NCI-H2081 treated with DMSO at 0.1 percent for 48 hours (cell line): ENCODE results near the gene TTC9B.
"Not testable (repeated sequence)": the region's sequence is repeated elsewhere in the genome, so short reads cannot be mapped to it uniquely, and the experiment has no call there.

Experiments used
- DNase-seq: peaks from one replicate; lab custom pipeline; 2025; lab: John Stamatoyannopoulos, UW

Gene TTC9B

DNA sequence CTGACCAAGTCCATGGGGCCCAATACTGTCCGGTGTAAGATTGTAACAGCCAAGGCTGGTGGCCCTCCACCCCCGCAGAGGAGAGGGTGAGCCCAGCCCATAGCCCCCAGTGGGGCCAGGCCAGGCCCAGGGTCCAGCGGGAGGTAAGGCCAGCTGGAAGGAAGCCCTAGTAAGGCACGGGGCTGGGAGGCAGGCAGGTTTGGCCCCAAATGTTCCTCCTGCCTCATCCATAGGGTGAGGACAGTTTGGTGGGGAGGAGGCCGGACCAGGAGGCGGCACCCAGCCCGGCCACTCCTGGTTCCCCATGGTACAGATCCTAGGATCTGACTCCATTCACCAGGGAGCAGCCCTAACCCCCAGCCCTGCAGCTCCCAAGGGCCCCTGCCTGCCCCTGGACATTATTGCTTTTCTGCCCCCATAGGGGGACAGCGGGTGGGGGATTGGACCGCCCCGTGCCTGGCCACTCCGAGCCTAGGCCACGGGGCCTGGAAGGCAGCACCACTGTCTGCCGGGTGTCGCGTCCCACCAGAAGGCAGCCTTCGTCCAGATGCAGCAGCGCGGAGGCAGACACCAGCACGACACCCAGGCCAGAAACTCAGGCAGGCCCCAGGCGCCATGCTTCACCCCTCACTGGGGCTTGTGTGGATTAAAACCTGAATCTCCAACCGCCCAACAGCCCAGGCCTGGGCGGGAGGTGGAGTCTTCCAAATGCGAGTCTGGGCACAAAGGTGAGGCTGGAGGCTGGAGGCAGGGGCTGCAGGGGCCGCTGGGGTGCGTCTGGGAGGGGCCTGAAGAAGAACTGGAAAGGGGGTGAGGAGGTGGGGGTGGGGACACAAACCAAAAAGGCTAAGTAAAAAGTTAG lies 15.0 kb upstream of the TTC9B start:
- DNase-seq: no peak

DNA sequence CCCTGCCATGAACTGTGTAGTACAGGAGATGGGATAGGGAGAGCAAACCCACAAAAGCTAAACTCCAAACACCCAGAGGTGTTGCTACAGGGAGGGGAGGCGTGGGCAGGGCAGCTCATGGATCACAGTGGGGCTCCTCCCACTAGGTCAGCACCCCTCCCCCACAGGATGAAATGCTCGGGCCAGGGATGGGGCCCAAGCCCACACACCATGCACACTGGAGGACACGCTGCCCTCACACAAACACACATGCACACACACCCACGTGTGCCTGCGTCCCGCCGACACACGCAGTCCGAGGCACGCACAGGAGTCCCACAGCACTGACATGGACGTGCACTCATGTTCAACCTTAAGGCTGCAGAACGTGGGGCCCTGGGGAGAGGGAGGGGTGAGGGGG lies 14.3 kb upstream of the TTC9B start:
- DNase-seq: no peak

DNA sequence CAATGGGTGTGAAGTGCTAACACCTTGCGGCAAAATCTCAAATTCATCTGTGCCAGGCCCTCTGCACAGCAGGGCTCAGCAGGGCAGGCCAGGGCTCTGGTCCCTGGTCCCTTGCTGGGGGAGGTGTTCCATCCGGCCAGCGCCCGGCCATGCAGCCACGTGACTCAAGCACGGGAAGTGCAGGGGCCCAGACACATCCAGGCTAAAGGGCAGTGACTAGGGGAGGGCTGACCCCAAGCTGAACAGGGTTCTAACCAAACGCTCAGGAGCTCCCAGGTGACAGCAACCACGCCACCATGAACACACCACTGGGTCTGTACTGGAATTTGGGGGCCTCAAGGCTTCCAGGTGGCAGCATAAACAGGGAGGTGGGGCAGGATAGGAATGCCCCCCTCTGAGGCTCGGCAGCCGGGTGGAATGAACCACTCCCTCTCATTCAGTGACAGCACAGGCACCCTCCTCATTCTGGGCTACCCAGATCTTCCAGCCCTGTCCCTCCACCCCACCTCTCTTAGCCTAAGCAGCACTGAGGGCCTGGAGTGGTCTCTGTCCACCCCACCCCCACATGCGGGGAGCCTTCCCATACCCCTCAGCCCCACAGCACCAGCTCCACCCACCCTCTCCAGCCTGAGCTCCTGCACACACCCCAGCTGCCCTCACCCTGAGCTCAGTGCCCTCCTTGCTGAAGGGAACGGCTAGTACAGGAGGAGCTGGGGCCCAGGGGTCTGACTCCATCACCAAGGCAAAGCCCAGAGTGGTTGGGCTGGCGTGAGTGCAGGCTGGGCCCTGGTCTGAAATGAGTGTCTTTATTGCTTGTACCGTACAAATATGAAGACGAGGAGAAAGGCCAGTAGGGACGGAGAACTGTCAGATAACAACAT lies 13.6 kb upstream of the TTC9B start:
- no peak for DNase-seq

DNA sequence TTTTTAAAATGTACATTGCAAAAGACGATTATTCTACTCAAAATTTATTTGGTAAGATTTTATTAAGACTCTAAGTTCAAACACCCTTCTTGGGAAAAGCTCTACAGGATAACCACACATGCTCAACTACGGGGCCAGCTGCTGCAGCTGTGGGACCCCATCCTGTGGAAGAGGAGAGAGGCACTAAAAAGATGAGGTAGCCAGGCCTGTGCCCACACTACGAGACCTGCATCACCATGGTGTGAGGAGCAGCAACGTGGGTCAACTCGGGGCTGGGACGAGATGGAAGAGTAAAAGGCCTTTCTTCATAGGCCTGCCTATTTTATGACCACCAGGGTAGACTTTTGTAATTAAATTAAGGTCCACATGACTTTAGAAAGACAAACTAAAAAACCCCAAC lies 12.9 kb upstream of the TTC9B start:
- no peak for DNase-seq

- no peak for DNase-seq
These were observed 11.8 kb upstream of the TTC9B start for GRCh38 chr19:40229926-40230417.

- no peak for DNase-seq
These were observed 11.3 kb upstream of the TTC9B start for GRCh38 chr19:40229484-40229883.

DNA sequence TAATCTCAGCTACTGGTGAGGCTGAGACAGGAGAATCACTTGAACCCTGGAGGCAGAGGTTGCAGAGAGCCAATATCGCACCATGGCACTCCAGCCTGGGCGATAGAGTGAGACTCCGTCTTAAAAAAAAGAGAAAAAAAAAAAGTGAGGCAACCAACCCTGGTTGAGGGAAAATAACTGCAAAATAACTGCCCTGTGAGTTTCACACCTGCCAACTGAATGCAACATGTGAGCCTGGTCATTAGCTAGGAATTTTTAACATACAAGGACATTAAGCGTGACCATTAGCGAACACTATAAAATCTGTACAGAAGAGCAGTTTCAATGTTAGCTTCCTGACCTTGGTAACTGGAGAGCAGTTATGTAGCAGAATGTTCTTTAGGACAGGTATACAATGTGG lies 10.7 kb upstream of the TTC9B start:
- DNase-seq: no peak

DNA sequence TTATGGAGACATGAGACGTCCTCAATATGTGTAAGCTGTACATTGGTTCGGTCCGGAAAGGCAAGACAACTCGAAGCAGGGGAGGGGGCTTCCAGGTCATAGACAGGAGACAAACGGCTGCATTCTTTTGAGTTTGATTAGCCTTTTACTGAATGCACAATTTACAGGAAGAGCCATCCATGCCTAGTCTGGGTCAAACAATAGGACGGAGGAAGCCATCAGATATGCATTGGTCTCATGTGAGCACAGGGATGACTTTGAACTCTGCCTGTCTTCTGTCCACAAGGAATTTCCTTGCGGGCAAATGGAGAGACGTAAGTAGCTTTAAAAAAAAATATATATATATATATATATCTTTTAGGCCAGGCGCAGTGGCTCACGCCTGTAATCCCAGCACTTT lies 10.2 kb upstream of the TTC9B start:
- no peak for DNase-seq

DNA sequence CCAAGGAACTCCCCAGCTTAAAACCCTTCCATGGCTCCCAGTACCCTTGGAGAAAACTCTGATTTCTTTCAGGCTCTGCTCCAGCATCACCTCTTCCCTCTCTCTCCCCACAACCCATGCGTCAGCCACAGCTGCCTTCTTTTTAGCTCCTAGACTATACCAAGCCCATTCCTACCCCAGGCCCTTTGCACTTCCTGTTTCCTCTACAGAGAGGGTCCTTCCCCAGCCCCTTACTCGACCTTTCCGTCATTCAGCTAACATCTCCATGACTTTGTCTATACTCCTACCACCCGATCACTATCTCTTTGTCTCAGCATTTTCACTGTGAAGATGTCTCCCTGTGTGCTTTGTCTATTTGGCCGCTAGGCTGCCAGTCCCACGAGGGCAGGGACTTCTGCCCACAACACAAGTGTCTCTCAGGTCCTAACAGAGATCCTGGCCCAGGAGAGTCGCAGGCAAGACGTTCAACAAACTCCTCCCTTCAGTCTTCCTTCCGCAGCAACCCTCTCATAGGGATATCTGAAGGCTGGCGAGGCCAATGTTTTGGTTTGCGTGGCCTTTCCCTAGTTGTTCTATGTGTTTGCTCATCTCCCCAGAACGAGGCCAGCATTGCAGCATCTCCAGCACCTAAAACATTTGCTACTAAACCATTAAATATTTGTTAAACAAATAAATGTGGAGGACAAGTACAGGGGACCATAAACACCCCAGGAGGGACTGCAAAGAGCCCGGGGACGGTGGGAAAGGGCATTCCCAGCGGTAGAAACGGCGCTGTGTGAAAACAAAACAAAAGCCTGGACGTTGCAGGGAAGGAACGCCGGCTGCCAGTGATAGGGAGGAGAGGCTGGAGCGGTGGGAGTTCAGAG lies 7.5 kb upstream of the TTC9B start:
- no peak for DNase-seq

GRCh38 chr19:40224342-40225150 lies 6.4 kb upstream of the TTC9B start:
- no peak for DNase-seq

DNA sequence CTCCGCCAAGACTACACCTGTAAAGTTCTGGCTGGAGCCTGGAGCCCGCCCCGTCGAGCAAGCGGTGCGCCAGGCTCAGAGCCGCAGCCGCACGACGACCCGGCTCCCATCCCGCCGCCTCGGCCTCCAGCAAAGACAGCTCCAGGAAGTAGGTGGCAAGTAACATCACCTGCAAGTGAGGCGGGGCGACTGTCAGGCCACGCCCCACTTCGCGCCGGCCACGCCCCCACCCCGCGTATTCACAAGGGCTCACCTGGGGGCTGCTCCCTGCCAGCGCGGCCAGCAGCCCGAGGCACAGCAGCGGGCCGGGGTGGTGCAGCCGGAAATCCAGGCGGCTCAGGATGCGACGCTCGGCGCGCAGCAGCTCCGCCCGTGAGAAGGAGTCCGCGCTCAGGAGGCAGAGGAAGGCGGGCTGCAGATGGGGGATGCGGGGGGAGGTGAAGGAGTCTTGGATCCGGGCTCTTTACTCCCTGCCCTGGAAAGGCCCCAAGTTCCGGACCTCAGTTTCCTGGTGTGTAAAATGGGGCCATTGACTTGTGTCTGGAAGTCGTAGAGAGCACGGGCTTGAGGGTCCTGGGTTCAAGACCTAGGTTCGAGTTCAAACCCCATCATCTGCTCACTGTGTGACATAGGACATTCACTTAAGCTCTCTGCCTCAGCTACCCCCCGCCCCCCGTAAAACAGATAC lies 5.1 kb upstream of the TTC9B start:
- no peak for DNase-seq

DNA sequence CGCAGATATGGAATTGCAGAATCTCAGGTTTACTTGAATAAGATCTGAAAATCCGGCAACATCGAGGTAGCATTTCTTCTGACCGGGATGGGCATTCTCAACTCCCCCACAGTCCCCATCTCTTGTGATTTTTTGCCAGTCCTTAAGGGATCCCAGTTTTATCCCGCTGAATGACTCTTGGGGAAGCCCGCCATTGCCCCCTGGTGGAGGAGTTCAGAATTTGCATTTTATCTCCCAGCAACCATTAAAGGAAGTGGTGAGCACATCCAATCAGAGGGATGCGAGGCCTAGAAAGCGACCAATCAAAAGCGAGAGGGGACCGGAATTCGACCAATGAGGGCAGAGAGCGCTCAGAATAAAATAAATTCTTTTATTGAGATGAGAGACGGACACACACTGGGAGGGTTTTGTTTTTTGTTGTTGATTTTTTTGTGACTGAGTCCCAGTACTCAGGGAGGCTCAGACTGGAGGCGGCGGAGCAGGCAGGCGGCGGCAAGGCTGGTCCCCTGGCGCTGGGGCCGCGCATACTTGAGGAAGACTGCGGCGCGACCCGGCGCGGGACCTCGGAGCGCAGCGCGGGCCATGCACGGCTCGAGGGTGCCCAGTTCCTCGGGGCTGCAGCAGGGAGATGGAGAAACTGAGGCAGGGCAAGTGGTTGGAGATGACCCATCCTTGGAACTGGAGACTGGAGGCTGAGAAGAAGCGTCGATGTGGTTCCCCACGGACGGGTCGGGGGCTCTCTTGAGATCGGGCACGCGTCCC lies 3.9 kb upstream of the TTC9B start:
- DNase-seq: peak; percentile 52

DNA sequence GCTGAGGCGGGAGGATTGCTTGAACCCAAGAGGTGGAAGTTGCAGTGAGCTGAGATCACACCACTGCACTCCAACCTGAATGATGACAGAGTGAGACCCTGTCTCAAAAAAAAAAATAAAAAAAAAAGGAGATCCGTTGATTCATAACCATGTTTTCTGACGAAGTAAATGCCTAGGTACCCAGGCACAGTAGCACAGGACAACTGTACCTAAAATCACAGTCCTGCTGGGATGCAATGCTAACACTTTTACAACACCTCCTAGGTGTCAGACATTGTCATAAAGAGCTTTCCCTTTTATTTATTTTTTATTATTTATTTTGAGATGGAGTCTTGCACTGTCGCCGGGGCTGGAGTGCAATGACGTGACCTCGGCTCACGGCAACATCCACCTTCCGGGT lies 2.5 kb upstream of the TTC9B start:
- DNase-seq: no peak

DNA sequence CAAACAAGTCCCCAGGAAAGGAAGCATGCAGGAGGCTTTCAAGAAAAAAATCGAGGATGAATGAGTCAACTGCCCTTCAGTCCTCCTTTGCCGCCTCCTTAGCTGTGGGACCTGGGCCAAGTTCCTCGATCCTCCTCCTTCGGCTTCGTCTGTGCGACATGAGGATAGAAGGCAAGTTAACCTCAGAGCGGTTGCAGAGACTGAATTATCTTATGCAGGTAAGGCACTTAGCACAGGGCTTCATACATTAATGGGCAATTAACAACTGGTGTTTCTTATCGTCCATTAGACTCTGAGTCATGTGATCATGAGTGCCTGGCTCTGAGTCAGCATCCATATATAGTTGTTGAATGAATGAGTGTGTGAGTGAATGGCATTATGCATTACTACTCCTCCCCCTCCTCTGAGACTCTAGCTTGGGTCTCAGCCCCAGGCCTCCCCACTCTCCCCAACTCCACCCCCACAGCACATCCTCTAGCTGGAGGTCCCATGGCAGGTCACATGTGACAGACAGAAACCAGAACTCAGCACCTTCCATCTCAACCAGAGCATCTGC lies 1.6 kb upstream of the TTC9B start:
- no peak for DNase-seq

DNA sequence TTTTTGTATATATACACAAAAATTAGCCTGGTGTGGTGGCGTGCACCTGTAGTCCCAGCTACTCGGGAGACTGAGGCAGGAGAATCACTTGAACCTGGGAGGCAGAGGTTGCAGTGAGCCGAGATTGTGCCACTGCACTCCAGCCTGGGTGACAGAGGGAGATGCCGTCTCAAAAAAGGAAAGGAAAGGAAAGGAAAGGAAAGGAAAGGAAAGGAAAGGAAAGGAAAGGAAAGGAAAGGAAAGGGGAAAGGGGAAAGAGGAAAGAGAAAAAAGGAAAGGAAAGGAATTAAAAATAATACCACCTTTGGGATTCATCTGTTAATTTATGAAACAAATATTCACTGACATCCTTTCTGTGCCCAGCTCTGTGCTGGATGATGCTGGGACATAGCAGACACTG lies 845 bp upstream of the TTC9B start:
- DNase-seq: not testable (repeated sequence)

DNA sequence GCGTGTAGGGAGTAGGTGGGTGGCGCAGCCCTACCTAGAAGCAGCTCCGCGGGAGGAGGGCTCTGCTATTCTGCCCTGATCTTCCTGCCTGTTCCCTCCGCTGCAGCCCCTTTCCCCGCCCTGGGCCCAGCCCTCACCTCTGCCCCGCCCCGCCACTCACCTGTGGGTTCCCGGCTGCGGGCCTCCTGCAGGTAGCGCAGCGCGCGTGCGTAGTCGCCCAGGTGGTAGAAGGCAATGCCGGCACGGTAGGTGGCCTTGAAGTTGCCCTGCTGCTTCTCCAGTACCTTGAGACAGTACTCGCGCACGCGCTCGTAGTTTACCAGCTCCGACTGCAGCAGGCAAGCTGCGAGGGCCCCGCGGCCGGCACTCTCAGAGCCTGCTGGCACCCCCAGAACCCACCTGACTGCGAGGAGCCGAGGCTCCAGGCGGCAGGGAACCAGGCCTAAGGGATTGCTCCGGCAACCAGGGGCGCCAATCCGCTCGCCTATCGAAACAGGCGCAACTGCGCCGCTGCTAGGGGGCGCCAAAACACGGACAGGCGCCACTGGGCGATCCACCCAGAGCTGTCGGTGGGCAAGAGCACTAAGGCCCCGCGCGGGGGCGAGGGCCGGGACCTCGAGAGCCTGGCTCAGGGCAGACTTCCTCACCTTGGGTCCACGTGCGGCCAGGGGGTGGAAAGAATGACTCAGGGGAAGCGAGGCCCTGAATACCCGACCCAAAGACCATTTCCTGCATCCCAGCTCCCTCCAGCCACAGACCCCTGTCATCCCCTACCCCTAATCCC lies 965 bp downstream of the TTC9B start:
- DNase-seq: peak; percentile 3

GRCh38 chr19:40216777-40217026 lies 1.5 kb downstream of the TTC9B start:
- no peak for DNase-seq

DNA sequence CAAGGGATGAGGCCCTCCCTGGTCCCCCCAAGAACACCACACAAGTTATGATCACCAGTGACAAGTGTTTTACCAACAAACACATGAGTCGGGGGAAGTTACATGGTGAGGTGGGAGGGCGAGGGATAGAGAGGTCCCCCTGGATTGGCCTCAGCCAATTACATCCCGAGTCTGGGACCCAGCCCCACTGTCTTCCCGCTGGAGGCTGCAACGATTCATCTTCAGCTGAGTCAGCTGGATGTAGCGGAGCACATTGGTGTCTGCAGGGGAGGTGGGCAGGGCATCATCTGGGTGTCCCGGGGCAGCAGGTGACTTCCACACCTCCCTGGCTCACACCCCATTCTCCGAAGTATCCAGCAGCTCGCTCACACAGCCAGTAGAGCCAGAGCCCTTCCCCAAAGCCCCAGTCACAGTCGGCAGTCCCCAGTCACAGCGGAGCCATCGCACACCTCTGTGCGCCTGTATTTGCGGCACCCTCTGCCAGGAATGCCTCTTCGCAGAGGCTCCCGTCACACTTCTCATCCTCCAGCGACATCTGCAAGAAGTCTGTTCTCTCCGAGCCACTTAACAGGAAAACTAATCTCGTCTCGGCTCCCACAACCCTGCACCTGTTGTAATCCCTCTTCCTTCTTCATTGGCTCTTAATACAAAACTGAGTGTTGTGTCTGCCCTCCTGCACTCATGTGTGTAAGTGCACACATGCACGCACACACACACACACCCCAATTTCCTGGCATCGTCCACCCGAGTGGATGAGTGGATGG lies 2.0 kb downstream of the TTC9B start:
- DNase-seq: no peak
